Dermis microvascular lymphatic vessel endothelial cell (primary cell): ENCODE measurements around the gene TK1. TPM values are rescaled to one million over a fixed set of nuclear protein-coding genes. Genes with fewer than 3 reads are reported as not detected.

ENCODE experiments used
- DNase-seq, 2 donors: peaks; one replicate each; pipeline versions ENCODE4 v3.0.0 to v3.0.0-alpha.2; 2010; ENCODE audit warnings: low read depth in 2 of 2
- total RNA-seq: library from RNA; depleted of rRNA; stranded (reverse); fragments of >200 nt; gene quantifications from 2 replicates; pipeline ENCODE4 v1.2.1, GENCODE V29; 2014

The TK1 gene, protein sequence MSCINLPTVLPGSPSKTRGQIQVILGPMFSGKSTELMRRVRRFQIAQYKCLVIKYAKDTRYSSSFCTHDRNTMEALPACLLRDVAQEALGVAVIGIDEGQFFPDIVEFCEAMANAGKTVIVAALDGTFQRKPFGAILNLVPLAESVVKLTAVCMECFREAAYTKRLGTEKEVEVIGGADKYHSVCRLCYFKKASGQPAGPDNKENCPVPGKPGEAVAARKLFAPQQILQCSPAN
- 79.3 and 147 TPM in 2 replicates for total RNA-seq

DNA sequence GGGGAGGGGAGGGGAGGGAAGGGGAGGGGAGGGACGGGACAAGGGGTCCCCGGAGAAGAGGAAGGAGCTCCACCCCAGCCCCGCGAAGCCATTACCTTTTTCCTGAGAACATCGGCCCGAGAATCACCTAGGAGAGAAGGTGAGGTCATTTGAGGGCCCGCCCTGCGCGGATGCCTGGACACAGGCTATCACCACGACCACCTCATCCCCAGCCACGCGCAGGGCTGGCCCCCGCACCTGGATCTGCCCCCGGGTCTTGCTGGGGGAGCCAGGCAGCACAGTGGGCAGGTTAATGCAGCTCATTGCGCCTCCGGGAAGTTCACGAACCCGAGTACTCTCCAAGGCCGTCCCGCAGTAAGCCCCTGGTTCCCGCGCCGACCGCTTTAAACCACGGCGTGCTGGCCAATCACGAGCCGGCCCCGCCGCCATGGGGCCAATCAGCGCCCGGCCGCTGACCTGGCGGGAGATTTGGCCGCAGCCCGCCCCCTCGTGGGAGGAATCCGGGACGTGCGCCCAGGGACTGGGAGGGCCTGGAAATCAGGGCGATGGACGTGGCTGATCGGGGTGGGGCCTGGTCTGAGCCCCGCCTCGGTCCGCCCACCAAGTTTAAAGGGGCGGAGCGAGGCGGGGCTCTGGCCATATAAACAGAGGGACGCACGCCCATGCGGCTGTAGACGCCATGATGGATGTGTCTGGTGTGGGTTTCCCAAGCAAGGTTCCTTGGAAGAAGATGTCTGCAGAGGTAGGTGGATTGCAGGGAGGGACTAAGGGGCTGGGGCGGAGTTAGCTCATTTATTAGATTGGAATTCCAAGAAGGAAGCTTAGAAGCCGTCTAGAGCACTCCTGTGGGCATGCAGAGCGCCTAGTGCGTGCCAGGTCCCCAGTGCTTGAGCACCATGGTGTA is at the start of gene TK1, which contains the start of gene AFMID:
Gene TK1, minus strand, starts transcription at position 361 of the 904 bp plus-strand sequence. Its CDS starts 58 bp downstream, at position 303.
Gene AFMID, plus strand, starts transcription at position 671 of the 904 bp plus-strand sequence. Its CDS starts 9 bp downstream, at position 680.
- DNase-seq, result peak; percentile 92 to 98

DNA sequence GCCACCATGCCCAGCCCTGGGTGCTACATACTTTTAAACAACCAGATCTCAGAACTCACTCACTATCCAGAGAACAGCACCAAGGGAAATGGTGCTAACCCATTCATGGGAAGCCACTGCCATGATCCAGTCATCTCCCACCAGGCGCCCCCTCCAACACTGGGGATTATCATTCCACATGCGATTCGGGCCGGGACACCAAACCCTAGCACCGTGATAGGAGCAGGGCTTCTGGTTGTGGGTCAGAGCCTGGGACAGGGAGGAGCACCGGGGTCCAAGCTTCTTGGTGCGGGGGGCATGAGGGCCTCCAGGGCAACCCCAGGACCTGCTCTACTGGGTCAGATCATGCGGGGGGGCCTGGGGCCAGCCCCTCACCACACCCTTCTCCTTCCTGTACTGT is 49.0 kb upstream of the TK1 start:
- no peak for DNase-seq

GRCh38 chr17:78235022-78235421 is 48.2 kb upstream of the TK1 start:
- peak; percentile 75 to 92 for DNase-seq

- no peak for DNase-seq
Measured at GRCh38 chr17:78234261-78234865, 47.5 kb upstream of the TK1 start.

GRCh38 chr17:78233678-78234077 is 46.8 kb upstream of the TK1 start:
- no peak for DNase-seq

GRCh38 chr17:78232859-78233173 is 46.0 kb upstream of the TK1 start:
- DNase-seq, result no peak

- DNase-seq, result peak in 1 of 2 donors; percentile 28
Measured at GRCh38 chr17:78231991-78232858, 45.4 kb upstream of the TK1 start.

- DNase-seq, result no peak
Measured at GRCh38 chr17:78230996-78231935, 44.4 kb upstream of the TK1 start, which contains the start of gene TMEM235. TSS of gene TMEM235 (plus strand) at chr17:78231631. CDS start at chr17:78232024, 393 bp downstream.

DNA sequence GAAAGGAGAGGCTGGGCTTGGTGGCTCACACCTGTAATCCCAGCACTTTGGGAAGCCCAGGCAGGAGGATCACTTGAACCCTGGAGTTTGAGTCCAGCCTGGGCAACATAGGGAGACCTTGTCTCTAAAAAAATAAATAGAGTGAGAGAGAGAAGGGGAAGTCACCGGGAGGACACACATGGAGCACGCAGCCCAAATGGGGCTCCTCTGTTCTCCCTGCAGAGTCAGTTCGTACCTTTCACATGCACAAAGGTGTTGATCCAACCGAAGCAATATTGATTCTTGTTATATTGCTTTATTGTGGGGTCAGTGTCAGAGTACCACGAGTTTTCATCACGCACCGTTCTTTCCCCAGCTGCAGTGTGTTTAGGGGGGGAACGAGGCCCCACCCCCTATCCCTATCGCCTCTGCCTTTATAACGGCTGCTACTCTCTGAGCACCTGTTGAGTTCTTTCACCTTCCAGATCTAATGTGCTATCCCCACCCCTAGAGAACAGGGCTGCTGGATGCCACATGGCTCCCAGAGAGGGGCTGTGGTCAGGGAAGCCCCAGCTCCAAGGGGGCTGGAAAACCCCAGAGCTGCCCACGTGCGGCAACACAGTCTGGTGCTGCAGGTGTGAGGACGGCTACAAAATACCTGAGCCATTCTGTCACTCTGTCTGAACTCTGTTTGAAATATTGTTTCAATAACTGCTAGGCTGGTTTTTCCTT is 43.6 kb upstream of the TK1 start:
- DNase-seq, result no peak

- no peak for DNase-seq
Measured at GRCh38 chr17:78228176-78228575, 41.3 kb upstream of the TK1 start.

- DNase-seq, result peak in 1 of 2 donors; percentile 61
Measured at GRCh38 chr17:78227455-78227916, 40.6 kb upstream of the TK1 start.

- DNase-seq, result peak in 1 of 2 donors; percentile 48
Measured at GRCh38 chr17:78226759-78227454, 40.1 kb upstream of the TK1 start.

GRCh38 chr17:78226055-78226758 is 39.4 kb upstream of the TK1 start:
- no peak for DNase-seq

DNA sequence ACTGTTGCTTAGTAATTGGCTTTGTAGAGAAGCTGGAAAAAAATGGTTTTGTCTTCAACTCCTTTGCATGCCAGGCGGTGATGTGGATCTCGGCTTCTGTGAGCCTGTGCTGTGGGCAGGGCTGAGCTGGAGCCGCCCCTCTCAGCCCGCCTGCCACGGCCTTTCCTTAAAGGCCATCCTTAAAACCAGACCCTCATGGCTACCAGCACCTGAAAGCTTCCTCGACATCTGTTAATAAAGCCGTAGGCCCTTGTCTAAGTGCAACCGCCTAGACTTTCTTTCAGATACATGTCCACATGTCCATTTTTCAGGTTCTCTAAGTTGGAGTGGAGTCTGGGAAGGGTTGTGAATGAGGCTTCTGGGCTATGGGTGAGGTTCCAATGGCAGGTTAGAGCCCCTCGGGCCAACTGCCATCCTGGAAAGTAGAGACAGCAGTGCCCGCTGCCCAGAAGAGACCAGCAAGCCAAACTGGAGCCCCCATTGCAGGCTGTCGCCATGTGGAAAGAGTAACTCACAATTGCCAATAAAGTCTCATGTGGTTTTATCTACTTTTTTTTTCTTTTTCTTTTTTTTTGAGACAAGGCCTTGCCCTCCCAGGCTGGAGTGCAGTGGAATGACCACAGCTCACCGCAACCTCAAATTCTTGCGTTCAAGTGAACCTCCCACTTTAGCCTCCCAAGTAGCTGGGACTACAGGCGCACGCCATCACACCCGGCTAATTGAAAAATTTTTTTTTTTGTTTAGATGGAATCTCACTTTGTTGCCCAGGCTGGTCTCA is 38.4 kb upstream of the TK1 start:
- DNase-seq, result no peak

DNA sequence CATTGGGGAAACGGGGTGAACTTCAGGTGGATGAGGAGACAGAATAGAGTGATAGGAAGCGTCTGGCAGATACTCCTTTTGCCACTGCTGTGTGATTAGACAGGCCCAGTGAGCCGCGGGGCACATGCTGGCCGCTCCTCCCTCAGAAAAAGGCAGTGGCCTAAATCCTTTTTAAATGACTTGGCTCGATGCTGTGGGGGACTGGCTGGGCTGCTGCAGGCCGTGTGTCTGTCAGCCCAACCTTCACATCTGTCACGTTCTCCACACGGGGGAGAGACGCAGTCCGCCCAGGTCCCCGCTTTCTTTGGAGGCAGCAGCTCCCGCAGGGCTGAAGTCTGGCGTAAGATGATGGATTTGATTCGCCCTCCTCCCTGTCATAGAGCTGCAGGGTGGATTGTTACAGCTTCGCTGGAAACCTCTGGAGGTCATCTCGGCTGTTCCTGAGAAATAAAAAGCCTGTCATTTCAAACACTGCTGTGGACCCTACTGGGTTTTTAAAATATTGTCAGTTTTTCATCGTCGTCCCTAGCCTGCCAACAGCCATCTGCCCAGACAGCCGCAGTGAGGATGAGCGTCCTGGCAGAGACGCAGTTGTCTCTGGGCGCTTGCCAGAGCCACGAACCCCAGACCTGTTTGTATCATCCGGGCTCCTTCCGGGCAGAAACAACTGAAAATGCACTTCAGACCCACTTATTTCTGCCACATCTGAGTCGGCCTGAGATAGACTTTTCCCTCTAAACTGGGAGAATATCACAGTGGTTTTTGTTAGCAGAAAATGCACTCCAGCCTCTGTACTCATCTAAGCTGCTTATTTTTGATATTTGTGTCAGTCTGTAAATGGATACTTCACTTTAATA is 37.6 kb upstream of the TK1 start:
- DNase-seq, result peak; percentile 38 to 52

DNA sequence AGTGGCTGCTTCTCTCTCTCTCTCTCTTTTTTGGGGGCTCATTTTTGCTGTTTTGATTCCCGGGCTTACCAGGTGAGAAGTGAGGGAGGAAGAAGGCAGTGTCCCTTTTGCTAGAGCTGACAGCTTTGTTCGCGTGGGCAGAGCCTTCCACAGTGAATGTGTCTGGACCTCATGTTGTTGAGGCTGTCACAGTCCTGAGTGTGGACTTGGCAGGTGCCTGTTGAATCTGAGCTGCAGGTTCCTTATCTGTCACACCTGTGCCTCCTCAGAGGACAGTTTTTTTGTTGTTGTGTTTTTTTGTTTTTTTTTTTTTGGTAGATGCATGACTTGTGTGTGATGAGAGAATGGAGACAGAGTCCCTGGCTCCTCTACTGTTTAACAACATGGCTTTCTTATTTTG is 36.9 kb upstream of the TK1 start:
- DNase-seq, result no peak
